Thoracic aorta (tissue), 2 donors: Measurements from ENCODE around the gene PCDHGA1. TPM values are rescaled to one million over a fixed set of nuclear protein-coding genes. Genes with fewer than 3 reads are reported as not detected.

ENCODE experiments used
- ATAC-seq: fragments of 150-250 bp; one replicate; pipeline ENCODE4 v1.8.0; 2017; ENCODE audit warnings: low read depth; ENCODE audit not compliant: insufficient number of reproducible peaks, low FRiP score
- DNase-seq: peaks from one replicate; pipeline ENCODE4 v3.0.0-alpha.2; 2020; ENCODE audit warnings: low spot score
- H3K27ac ChIP-seq, 2 donors: fragments of 200-600 bp; sonication (generic); 1 replicate in 1 of 2; 2 replicates in 1 of 2; pipeline ENCODE4 v1.5.1; 2016; ENCODE audit warnings: mild to moderate bottlenecking in 2 of 2, moderate library complexity in 2 of 2
- H3K27me3 ChIP-seq: fragments of 200-600 bp; sonication (generic); replicated peaks from 2 replicates; pipeline ENCODE4 v1.6.0; 2016; ENCODE audit warnings: mild to moderate bottlenecking; ENCODE audit not compliant: insufficient read depth
- H3K36me3 ChIP-seq: fragments of 200-600 bp; sonication (generic); one replicate; pipeline ENCODE4 v1.5.1; 2016
- H3K4me1 ChIP-seq, 2 donors: fragments of 200-600 bp; sonication (generic); 1 replicate in 1 of 2; 2 replicates in 1 of 2; pipeline versions ENCODE4 v1.5.1 to v1.6.0; 2016; ENCODE audit warnings: low read depth in 2 of 2, mild to moderate bottlenecking in 1 of 2; ENCODE audit not compliant: control insufficient read depth in 1 of 2
- H3K4me3 ChIP-seq: fragments of 200-600 bp; sonication (generic); 2 replicates; pipeline ENCODE4 v1.5.1; 2016; ENCODE audit warnings: mild to moderate bottlenecking
- H3K9me3 ChIP-seq: fragments of 200-600 bp; sonication (generic); 2 replicates; pipeline ENCODE4 v1.5.1; 2016
- total RNA-seq, 2 donors: library from RNA; depleted of rRNA; stranded (reverse); fragments of >200 nt; gene quantifications; one replicate each; pipeline versions ENCODE4 v1.1.0 to v1.2.3, GENCODE V29; 2016
- TF ChIP-seq, protein P1 (sequence below): fragments of 200-600 bp; sonication (generic); IDR thresholded peaks from one replicate; pipeline ENCODE4 v1.5.1; 2019; ENCODE audit warnings: antibody characterized with exemption

Gene PCDHGA1
- total RNA-seq, 2 donors from 2014 or later: 0.41 to 2.8 TPM

- H3K9me3 ChIP-seq: no peaks in the 10 kb centered on the region
- ATAC-seq: no peak
These were observed 163.4 kb downstream of the PCDHGA1 start for GRCh38 chr5:141493500-141494422.

GRCh38 chr5:141494761-141495452 lies 164.6 kb downstream of the PCDHGA1 start:
- Histone ChIP-seq H3K27ac (no peak overlapping the region), H3K9me3 (no peaks in the 10 kb centered on the region), H3K36me3 (peaks cover 4% of the 10 kb centered on the region), H3K27me3 (no peaks in the 10 kb centered on the region), H3K4me1 (peaks cover 9 to 32% of the 10 kb centered on the region in 2 donors), H3K4me3 (peak overlapping the region; percentile 10)
- ATAC-seq (no peak), DNase-seq (no peak)
- TF ChIP-seq, protein P1, sequence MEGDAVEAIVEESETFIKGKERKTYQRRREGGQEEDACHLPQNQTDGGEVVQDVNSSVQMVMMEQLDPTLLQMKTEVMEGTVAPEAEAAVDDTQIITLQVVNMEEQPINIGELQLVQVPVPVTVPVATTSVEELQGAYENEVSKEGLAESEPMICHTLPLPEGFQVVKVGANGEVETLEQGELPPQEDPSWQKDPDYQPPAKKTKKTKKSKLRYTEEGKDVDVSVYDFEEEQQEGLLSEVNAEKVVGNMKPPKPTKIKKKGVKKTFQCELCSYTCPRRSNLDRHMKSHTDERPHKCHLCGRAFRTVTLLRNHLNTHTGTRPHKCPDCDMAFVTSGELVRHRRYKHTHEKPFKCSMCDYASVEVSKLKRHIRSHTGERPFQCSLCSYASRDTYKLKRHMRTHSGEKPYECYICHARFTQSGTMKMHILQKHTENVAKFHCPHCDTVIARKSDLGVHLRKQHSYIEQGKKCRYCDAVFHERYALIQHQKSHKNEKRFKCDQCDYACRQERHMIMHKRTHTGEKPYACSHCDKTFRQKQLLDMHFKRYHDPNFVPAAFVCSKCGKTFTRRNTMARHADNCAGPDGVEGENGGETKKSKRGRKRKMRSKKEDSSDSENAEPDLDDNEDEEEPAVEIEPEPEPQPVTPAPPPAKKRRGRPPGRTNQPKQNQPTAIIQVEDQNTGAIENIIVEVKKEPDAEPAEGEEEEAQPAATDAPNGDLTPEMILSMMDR: no peak

More at GRCh38 chr5:141493500-141494422, 163.4 kb downstream of the PCDHGA1 start:
- Histone ChIP-seq H3K27ac (no peak overlapping the region), H3K4me1 (peaks cover 16 to 43% of the 10 kb centered on the region in 2 donors), H3K4me3 (peak overlapping the region; percentile 10), H3K36me3 (peaks cover 4% of the 10 kb centered on the region), H3K27me3 (no peaks in the 10 kb centered on the region)
- no peak for DNase-seq
- TF ChIP-seq, protein P1: no peak

DNA sequence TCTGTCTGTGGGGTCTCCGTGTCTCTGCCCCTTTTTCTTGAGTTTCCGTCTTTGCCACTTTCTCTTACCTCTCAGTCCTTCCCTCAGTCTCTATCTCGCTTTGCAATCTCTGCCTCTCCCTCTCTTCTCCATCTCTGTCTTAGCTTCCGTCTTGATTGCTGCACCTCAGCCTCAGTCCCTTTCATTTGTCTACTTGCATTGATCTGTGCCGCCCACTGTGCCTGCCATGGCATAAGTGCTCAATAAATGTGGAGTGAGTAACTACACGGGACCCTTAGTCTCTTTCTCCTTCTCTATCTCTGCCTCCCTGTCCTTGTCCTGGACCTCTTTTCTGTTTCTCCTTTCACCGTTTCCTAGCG lies 165.1 kb downstream of the PCDHGA1 start:
- TF ChIP-seq, protein P1: no peak
- Histone ChIP-seq H3K36me3 (peaks cover 4% of the 10 kb centered on the region), H3K4me3 (no peak overlapping the region), H3K27ac (no peak overlapping the region), H3K4me1 (peaks cover 9 to 29% of the 10 kb centered on the region in 2 donors), H3K27me3 (no peaks in the 10 kb centered on the region), H3K9me3 (no peaks in the 10 kb centered on the region)
- no peak for DNase-seq
- ATAC-seq: no peak

DNA sequence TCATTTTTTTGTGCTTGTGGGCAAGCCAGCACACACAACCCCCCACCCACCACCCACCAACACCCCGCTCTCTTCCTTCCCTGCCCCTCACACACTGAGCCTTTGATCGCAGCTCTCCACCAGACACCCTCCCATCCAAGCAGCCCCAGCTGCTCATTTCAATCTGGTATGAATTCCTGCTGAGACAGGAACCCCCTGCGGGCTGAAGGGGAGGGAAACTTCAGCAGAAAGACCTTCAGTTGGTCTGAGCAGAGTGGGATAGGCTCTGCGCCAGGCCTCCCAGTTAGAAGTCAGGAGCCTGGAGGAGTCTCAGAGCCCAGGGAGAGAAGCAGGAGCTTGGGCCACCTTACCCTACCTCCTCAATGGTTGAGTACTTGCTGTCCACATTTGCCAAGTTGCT lies 165.7 kb downstream of the PCDHGA1 start:
- peaks cover 9 to 29% of the 10 kb centered on the region in 2 donors for H3K4me1 ChIP-seq
- H3K4me3 ChIP-seq: no peak overlapping the region
- TF ChIP-seq, protein P1: no peak
- no peaks in the 10 kb centered on the region for H3K27me3 ChIP-seq
- peaks cover 4% of the 10 kb centered on the region for H3K36me3 ChIP-seq
- no peak overlapping the region for H3K27ac ChIP-seq
- ATAC-seq (no peak), DNase-seq (no peak)
- no peaks in the 10 kb centered on the region for H3K9me3 ChIP-seq

GRCh38 chr5:141501761-141502160 lies 171.4 kb downstream of the PCDHGA1 start:
- Histone ChIP-seq H3K27ac (no peak overlapping the region), H3K27me3 (no peaks in the 10 kb centered on the region), H3K4me3 (no peak overlapping the region), H3K4me1 (peaks cover 0 to 11% of the 10 kb centered on the region in 2 donors), H3K36me3 (peaks cover 6% of the 10 kb centered on the region), H3K9me3 (no peaks in the 10 kb centered on the region)
- ATAC-seq (no peak), DNase-seq (no peak)
- TF ChIP-seq, protein P1: no peak
